Measurements from ENCODE around the gene SULT1C4. TPM values are rescaled to one million over a fixed set of nuclear protein-coding genes. Genes with fewer than 3 reads are reported as not detected.

Gene SULT1C4
- total and polyA plus RNA-seq, 9 donors: 11.3 to 47.1 (median 17.6) TPM

GRCh38 chr2:108396845-108397244 is 19.1 kb downstream of the SULT1C4 start:
- no peak overlapping the region for H3K27ac ChIP-seq
- peaks cover 0 to 9% of the 10 kb centered on the region in 2 donors for H3K9me3 ChIP-seq
- H3K27me3 ChIP-seq: no peaks in the 10 kb centered on the region
- H3K4me1 ChIP-seq (ENCODE audit: insufficient read depth): no peaks in the 10 kb centered on the region
- TF ChIP-seq, protein P1, sequence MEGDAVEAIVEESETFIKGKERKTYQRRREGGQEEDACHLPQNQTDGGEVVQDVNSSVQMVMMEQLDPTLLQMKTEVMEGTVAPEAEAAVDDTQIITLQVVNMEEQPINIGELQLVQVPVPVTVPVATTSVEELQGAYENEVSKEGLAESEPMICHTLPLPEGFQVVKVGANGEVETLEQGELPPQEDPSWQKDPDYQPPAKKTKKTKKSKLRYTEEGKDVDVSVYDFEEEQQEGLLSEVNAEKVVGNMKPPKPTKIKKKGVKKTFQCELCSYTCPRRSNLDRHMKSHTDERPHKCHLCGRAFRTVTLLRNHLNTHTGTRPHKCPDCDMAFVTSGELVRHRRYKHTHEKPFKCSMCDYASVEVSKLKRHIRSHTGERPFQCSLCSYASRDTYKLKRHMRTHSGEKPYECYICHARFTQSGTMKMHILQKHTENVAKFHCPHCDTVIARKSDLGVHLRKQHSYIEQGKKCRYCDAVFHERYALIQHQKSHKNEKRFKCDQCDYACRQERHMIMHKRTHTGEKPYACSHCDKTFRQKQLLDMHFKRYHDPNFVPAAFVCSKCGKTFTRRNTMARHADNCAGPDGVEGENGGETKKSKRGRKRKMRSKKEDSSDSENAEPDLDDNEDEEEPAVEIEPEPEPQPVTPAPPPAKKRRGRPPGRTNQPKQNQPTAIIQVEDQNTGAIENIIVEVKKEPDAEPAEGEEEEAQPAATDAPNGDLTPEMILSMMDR (IDR thresholded peaks at IDR 0.05): no peak
- TF ChIP-seq EP300 (IDR thresholded peaks at IDR 0.05): no peak
- TF ChIP-seq POLR2A (IDR thresholded peaks at IDR 0.05): no peak
- H3K36me3 ChIP-seq: no peaks in the 10 kb centered on the region
- intact Hi-C loops (cut with DNase I): no loop called here
- H3K4me3 ChIP-seq: no peak overlapping the region
- no peak for DNase-seq
- 71 to 84% (median 71%) methylated on average over 3 of the region's 3 CpGs for WGBS, 3 donors

DNA sequence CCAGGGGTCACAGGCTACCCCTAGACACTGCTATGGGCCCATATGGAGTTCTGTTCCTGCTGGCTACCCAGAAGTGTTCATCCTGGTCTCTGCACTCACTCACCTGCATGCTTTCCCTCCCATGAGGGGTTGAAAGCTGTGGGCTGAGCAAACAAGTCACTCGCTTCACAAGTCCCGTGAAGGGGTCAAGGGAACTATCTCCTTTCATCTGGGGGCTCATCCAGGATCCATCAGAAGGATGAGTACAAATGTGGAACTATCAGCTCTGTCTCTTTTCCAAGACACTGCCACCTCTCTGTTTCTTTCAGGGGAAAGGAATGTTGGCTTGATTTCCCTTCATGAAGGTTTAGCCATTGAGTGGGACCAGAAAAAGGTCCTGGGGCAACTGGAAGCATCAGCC is 21.7 kb downstream of the SULT1C4 start:
- no peak overlapping the region for H3K27ac ChIP-seq
- intact Hi-C loops (cut with DNase I): no loop called here
- no peaks in the 10 kb centered on the region for H3K27me3 ChIP-seq
- no peak for DNase-seq
- no peak overlapping the region for H3K4me3 ChIP-seq
- TF ChIP-seq EP300 (IDR thresholded peaks at IDR 0.05) (no peak), POLR2A (IDR thresholded peaks at IDR 0.05) (no peak)
- TF ChIP-seq, protein P1 (IDR thresholded peaks at IDR 0.05): no peak
- H3K36me3 ChIP-seq: no peaks in the 10 kb centered on the region
- H3K4me1 ChIP-seq (ENCODE audit: insufficient read depth): no peaks in the 10 kb centered on the region
- 96 to 100% (median 98%) methylated on average over 2 of the region's 2 CpGs for WGBS, 3 donors
- peaks cover 0 to 6% of the 10 kb centered on the region in 2 donors for H3K9me3 ChIP-seq

GRCh38 chr2:108401800-108402199 is 24.0 kb downstream of the SULT1C4 start:
- no peaks in the 10 kb centered on the region for H3K36me3 ChIP-seq
- no peaks in the 10 kb centered on the region for H3K4me1 ChIP-seq (ENCODE audit: insufficient read depth)
- no peak overlapping the region for H3K4me3 ChIP-seq
- H3K9me3 ChIP-seq: peaks cover 0 to 6% of the 10 kb centered on the region in 2 donors
- intact Hi-C loops (cut with DNase I): no loop called here
- H3K27ac ChIP-seq: no peak overlapping the region
- DNase-seq: no peak
- H3K27me3 ChIP-seq: no peaks in the 10 kb centered on the region
- WGBS, 3 donors: 53 to 69% (median 66%) methylated on average over 3 of the region's 3 CpGs
- TF ChIP-seq EP300 (IDR thresholded peaks at IDR 0.05) (no peak), POLR2A (IDR thresholded peaks at IDR 0.05) (no peak)
- TF ChIP-seq, protein P1 (IDR thresholded peaks at IDR 0.05): no peak

GRCh38 chr2:108403494-108403893 is 25.7 kb downstream of the SULT1C4 start:
- H3K36me3 ChIP-seq: no peaks in the 10 kb centered on the region
- H3K27ac ChIP-seq: no peak overlapping the region
- no peak overlapping the region for H3K4me3 ChIP-seq
- intact Hi-C loops (cut with DNase I): no loop called here
- WGBS, 3 donors: 35 to 46% (median 39%) methylated on average over 7 of the region's 7 CpGs
- TF ChIP-seq EP300 (IDR thresholded peaks at IDR 0.05): no peak
- no peak for TF ChIP-seq POLR2A (IDR thresholded peaks at IDR 0.05)
- TF ChIP-seq, protein P1 (IDR thresholded peaks at IDR 0.05): no peak
- peaks cover 0 to 6% of the 10 kb centered on the region in 2 donors for H3K9me3 ChIP-seq
- H3K4me1 ChIP-seq (ENCODE audit: insufficient read depth): no peaks in the 10 kb centered on the region
- no peak for DNase-seq
- H3K27me3 ChIP-seq: no peaks in the 10 kb centered on the region
